ENCODE results near the gene SEMA4C.
"Not testable (repeated sequence)": the region's sequence is repeated elsewhere in the genome, so short reads cannot be mapped to it uniquely, and the experiment has no call there.

Gene SEMA4C

DNA sequence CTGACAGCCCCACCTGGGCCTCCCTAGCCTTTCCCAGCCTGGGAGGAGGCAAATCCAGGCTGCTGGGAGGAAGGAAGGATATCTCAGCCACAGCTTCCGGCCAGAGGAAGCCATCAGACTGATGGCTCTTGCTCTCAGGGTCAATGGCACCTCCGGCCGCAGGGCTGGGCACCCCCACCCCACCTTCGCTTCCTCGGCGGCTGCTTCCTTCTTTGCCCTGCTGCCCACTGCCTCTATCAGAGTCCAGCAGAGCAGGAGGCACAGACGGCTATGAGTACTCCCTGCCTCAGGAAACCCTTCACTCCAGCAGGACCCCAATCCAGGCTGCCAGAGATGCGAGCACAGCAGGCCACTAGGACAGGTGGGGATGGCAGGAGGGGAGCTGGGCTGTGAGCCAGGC is 3.3 kb downstream of the SEMA4C start:
- no peak for DNase-seq (ENCODE audit: low read depth in 3 of 3)

DNA sequence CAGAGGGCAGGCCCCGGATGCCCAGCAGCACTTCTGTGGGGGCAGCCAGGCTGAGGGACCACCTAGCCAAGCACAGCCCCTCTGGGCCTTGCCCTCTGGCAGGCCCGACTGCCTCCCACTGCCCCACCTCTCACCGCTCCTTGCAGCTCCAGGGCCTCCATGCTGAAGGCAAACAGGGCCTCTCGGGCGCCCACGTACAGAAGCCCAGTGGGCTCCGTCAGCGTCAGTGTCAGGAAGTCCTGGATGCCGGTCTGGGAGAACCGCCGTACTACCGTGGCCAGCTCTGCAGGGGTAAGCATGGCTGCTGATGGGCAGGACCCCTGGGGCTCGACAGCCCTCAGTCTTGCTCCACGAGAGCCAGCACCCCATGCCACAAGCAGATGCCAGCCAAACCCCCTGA is 3.7 kb downstream of the SEMA4C start:
- no peak for DNase-seq (ENCODE audit: low read depth in 3 of 3)

DNA sequence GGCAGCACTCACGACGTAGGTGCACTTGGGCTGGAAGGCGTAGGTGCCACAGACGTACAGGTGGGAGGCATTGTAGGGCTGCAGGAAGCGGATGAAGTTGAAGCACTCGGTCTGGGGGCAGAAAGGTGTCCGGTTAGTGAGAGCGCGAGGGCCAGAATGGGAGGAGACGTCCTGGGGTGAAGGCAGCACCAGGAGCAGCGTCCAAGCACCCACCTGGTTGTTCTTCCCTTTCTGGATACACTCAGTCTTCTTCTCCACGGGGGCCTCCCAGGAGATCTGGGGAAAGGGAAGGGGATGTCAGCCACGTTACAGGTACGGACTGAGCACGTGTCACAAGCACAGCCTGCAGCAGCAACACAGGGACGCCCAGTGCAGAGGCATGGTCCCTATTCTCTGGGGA is 4.2 kb downstream of the SEMA4C start:
- no peak for DNase-seq (ENCODE audit: low read depth in 3 of 3)

DNA sequence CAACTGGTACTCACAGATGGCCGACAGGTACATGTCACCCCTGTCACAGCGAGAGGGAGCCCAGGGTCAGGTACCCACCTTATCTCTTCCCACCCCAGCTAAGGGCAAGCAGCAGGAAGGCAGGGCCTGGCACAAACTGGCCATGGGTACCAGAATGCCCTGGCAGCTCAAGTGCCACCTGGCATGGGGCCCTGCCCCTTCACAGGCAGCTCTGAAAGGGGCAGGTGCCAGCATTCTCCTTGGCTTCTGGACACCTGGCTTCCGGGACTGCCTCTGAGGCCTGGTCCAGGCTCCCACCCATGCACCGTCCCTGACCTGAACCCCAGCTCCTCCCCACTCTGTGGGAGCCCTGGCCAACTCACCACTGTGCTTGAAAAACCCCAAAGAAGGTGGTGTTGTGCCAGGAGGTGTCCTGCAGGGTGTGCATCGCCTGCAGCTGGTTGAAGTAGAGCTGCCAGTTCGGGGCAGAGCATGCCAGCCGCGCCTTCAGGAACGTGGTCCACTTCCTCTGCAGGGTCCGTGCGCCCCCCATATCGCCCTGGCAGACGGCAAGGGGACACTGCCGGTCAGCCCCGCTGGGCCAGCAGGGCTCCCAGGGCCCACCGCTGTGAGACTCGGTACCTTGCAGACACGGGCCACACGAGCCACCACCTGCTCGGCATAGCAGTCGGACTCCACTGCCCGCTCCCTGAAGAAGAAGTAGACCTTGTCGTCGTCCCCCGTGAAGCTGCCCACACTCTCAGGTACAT is 5.4 kb downstream of the SEMA4C start:
- no peak for DNase-seq (ENCODE audit: low read depth in 3 of 3)

DNA sequence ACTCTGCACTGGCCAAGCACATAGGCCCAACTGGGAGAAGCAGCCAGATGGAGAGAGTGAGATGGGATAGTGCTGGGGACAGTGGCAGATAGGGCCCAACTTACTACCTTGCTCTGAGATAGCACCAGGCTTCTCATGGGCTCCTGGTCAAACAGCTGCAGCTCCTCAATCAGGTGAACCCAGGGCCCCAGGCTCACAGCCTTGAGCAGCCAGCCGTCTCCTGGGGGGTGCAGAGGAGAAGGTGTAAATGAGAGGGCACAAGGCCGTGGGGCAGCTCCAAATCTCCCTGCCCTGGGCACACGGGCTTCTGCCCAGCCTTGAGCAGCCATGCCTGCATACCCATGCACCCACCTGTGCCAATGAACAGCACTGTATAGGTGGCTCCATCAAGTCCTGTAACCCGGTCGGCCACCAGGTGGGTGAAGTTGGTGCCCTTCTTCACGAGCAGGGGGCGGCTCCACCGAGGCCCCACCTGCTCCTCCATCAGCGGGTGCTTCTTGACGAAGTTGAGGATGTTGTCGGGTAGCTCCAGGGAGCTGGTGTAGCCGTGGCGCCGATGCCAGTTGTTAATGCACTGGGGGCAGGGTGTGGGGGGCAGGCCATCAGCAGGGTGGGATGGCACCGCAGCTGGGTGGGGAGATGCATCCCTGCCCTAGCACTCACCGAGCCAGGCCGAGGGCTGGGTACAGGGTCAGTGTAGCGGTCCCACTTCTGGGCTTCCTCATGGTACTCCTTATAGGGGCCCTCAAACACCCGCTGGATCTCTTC is 6.1 kb downstream of the SEMA4C start:
- no peak for DNase-seq (ENCODE audit: low read depth in 3 of 3)

DNA sequence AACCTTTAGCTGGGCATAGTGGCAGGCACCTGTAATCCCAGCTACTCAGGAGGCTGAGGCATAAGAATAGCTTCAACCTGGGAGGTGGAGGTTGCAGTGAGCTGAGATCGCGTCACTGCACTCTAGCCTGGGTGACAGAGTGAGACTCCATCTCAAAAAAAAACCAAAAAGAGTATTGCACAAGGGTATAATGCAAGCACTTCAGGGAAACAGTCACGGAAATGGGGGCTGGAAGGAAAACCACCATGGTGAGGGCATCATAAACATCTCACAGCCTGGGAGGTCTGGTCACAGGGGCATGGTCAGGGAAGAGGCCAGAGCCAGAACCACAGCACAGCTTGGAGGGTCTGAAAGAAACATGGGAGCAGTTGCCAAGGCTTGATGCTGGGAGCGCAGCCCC is 6.8 kb downstream of the SEMA4C start:
- DNase-seq (ENCODE audit: low read depth in 3 of 3): not testable (repeated sequence)

DNA sequence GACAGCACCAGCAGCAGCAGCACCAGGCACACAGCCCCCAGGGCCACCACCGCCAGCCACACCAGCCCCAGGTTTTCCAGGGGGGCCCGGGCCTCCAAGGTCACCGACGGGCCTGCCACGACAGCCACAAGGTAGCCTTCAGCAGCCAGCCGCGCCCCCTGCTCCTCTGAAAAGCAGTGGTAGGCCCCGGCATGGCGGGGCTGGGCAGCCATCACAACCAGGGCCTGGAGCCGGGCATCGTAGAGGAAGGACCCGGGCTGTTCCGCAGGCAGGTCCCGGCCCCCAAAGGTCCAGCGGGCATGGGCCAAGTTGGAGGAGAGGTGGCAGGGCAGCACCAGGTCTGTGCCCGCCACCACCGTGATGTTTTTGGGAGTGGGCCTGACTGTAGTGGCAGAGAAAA is 8.8 kb downstream of the SEMA4C start:
- DNase-seq (ENCODE audit: low read depth in 3 of 3): no peak

DNA sequence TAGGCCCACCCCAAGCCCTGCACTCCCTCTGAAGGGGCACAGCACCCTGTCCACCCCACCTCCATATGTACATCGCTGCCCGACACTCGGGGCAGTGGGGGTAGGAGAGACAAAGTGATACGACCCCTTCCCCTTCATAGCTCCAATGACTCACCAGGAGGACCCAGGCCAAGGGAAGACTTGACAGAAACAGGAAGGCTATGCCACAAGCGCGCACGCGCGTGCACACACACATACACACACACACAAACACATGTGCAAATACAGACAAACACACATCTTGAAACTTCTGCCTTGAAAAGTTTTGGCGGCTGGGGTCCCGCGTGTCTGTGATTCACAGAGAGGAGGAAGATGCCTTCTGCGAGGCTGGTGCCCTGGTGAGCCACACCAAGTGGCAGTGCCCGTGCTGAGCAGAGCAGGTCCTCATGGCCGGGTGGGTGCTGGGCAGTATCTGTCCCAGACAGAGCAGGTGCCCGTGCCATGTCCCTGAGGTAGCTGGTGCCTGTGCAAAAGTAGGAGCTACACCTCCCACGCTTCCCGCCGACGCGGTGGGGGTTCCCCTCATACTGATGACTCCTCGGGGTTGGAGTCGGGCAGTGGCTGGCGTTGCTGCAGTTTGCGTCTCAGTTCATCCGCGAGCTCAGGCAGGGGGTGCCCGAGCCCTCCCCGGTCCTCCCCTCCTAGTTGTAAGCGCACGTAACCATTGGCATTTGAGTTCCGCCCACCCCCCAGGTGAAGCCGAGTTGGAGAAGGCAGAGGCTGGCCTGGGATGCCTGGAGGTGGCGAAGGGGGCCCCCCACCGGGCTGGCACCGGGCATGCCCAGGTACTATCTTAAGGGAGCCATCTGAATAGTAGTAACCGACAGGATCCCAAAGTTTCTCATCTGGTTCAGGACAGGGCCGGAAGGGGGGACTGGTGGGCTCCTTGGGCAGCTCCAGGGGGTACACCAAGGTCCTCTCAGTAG is 9.5 kb downstream of the SEMA4C start:
- peak in 1 of 3 experiments; percentile 59 for DNase-seq (ENCODE audit: low read depth in 3 of 3)

DNA sequence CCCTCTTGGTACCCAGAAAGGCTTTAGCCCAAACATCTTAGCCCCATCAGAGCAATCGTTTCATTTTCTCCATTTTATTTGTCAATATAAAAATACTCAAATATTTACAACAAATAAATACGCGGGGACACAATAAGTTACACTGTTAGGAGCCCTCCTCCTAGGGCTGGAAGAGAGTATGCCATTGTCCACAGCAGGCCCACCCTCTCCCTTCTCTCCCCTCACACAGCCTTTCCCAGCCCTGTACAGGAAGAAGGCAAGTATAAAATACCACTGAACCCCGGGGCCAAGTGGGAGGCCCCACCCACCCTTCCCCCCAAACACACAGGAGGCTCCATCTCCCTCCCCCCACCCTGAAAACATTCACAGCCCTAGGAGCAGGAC is 10.2 kb downstream of the SEMA4C start:
- DNase-seq (ENCODE audit: low read depth in 3 of 3): no peak

DNA sequence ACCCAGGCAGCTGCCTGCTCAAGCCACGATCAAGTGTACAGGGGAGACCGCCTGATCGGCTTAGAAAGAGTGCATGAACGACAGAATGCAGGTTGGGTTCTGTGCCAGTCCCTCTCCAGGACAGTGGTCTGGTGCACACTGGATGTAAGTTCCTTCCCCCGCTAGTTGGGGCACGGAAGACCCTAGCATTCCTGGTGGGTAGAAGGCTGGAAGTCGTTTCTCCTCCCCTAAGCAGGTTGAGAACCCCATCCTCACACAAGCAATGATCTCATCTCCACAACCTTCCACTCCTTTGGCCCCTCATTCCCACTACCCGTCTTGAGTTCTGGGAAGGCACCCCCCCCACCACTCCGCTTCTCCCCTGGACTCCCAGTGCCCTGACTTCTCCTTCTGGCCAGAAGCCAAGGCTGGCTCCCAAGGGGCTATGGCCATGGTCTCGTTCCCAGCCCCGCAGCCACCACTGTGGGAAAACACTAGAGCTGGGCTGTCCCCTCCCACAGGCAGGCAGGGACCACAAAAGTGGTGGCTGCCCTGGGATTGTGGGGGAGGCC is 10.7 kb downstream of the SEMA4C start:
- DNase-seq (ENCODE audit: low read depth in 3 of 3): no peak

DNA sequence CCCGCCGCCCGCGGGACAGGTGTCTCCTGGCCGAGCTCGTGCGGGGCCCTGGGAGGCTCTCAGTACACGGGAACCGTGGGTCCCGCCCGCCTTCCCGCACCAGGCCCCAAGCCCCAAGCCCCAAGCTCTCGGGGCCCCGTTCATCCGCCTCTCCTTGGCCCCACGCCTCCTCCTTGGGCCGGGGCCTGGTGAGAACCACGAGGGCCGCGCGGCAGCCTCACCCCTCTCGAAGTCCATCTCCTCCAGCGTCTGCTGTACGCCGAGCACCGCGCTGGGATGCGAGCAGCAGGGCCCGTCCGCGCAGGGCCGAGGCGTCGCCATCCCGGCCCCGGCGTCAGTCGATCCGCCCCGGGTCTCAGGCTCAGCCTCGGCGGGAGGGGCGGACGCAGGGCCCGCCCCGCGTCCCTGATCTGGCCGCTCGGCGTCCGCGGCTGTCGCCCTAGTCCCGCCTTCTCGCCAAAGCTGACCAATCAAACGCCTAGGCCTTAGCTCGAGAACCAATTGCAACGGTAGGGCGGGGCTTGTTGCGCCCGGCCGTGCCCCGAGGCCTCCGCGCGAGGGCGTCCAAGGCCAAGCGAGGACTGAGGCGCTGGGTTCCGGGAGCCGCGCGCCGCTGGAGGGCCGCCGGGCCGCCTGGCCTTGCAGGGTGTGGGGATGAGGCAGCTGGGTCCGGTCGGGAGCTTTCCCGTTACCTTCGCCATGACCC is 12.1 kb downstream of the SEMA4C start, which contains the start of gene ANKRD39:
TSS of gene ANKRD39 (minus strand) at position 350 of the 706 bp plus-strand sequence. CDS start at position 321, 29 bp downstream.
- DNase-seq (ENCODE audit: low read depth in 3 of 3): peak; percentile 95 to 97 (median 95)

DNA sequence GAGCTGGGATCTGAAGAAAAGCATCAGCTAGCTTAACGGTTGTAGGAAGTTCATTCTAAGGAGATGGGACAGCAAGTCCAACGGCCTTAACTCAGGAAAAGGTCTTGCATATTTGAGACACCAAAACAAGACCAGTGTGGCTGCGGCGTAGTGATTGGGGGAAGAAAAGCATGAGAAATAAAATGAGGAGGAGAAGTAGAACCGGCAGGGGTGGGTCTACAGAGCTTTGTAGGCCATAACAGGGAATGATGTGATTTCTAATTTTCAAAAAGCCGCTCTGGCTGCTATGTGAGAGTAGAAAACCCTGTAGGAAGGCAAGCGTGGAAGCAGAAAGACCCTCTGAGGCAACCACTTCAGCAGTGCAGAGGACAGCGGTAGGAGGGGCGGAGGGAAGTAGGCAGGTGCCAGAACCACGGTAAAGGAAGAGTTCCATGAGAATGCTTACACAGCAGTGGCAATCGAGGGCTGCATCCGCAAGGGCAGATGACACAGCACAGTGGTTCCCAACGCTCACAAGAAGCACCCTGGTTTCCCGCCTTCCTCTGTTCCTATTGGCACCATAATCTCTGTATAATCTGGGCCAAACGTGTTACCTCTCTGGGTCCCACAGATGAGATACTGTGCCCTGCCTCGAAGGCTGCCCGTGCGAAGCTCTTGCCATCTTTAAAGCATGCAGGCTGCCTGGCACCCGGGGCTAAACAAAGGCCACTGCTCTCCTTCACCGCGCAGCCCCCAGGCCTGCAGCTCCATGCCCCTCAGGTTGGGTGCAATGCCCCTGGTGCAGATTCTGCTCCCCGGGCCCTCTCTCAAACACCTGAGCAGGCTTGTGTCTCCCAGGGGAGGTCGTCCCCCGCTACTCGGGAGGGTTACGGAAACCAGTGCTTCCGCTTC is 12.9 kb downstream of the SEMA4C start:
- DNase-seq (ENCODE audit: low read depth in 3 of 3): peak in 1 of 3 experiments; percentile 40

DNA sequence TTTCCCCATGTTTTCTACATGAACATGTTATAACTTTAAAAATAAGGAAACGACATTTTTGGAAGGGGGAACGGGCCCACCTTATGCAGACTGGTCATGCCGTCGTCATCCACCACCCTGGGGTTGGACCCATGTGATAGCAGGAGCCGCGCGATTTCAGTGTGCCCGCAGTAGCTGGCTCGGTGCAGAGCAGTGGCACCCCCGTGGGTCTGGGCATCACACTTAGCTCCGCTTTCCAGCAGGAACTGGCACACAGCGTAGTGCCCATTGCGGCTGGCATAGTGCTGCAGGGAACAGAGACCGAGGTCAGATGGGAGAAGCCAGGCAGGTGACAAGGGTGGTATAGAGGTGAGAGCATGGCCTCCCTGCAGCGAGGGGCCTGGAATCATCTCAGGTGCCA is 16.6 kb downstream of the SEMA4C start:
- DNase-seq (ENCODE audit: low read depth in 3 of 3): no peak

DNA sequence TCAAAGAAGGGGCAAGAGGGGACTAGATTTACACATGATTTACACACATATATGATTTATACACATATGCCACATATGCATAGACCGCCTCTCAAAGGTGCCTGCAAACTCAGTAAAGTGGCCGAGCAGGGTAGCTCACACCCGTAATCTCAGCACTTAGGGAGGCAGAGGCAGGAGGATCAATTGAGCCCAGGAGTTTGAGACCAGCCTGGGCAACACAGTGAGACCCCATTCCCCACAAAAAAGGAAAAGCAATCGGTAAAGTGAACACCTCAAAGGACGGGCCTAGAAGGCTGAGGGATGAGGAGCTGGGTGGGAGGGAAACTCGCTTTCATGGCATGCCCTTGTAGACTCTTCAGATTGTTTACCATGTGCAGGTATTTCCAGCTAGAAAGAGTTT is 17.2 kb downstream of the SEMA4C start:
- DNase-seq (ENCODE audit: low read depth in 3 of 3): no peak

DNA sequence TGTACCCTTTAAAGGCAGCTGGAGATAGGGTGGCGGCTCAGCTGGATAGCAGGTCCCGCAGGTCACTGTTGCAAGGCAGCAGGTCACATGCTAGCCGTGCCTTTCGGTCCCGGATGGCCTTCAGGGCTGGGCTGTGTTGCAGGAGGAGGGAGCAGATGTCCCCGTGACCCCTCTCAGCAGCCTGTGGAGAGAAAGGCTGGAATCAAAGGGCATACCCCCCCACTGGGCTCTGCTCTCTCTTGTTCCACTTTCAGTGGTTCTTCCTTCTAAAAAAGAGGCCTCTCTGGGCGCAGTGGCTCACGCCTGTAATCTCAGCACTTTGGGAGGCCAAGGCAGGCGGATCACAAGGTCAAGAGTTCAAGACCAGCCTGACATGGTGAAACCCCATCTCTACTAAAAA is 21.6 kb downstream of the SEMA4C start:
- no peak for DNase-seq (ENCODE audit: low read depth in 3 of 3)

DNA sequence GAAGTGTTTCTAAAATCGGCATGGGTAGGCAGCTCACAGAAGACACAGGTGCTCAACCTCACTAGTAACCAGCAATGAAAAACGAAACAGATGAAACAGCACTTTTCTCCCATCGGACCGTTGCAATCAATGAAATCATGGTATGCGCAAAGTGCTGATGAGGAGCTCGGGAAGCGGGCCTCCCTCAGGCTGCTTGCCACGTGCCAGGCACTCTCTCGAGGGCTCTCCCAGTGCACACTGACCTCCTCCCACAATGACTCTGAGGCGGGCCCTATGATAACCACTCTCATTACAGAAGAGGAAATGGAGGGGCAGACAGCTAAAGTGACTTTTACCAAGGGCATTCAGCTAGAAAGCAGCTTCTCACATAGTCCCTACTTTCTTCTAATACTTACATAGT is 22.3 kb downstream of the SEMA4C start:
- no peak for DNase-seq (ENCODE audit: low read depth in 3 of 3)

DNA sequence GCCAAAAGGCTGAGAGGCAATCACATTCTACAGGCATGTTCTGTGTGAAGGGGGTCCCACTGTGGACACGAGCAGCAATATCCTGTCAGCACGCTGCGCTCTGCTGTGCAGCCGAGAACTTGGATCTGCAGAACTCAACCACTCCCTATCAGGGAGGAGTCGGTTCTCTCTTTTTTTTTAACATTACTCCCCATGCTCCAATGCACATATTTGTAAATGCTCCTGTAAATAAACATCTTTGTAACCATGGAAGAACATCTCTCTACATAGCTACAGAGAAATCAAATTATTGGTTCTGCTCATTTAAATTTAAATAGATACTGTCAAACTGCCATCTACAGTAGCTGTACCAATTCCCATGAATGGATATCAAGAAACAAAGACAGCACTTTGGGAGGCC is 23.1 kb downstream of the SEMA4C start:
- no peak for DNase-seq (ENCODE audit: low read depth in 3 of 3)

DNA sequence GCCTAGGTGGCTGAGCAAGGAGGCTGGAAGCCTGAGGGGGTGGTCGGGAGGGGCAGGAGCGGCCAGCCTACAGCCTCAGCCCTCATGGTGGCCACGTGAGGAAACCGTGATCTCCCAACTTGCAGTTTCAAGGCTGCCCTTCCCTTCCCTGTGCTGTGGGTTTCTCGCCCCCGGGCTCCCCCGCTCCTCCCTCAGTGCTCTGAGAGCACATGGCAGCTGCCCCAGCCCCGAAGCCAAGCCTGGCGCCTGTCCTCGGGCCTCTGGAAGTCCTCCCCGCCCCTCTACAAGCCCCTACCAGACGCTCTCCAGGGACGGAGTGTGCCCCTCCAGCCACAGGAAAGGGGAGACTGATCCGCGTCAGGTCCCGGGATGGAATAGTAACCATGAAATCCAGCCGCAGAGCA is 25.5 kb downstream of the SEMA4C start:
- DNase-seq (ENCODE audit: low read depth in 3 of 3): no peak

DNA sequence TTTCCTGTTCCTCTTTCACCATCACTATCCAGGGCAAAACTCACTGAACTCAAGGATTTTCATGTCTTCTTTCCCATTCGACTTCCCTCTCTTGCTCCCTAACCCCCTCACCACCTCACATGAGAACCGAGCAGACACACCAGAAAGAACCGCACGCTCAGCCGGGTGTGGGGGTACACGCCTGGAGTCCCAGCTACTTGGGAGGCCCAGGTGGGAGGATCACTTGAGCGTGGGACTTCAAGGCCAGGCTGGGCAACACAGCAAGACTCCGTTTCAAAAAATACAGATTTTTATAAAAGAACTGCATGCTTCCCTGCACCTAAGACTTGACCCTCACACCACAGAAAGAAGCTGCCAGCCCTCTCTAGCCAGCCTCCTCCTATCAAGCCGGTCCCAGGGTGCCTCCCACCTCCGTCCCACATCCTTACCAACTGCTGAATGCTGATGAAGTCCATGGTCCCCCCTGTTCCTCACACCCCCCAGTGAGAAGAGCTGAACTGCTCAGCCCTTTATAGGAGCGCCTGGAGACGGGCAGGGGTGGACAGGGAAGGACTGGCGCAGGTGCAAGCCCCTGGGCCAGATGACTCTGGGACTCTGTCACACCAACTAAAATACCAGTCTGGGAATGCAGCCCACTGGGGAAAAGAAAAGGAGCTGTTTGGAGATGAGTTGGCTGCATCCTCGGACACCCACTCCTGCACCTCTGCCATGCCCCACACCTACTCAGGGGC is 26.2 kb downstream of the SEMA4C start, which contains the start of gene ANKRD23:
TSS of gene ANKRD23 (minus strand) at position 484 of the 731 bp plus-strand sequence. CDS start at position 455, 29 bp downstream.
- DNase-seq (ENCODE audit: low read depth in 3 of 3): no peak
